Neural progenitor cell (in vitro differentiated cells): Measurements from ENCODE around the gene WRAP73. TPM values are rescaled to one million over a fixed set of nuclear protein-coding genes. Genes with fewer than 3 reads are reported as not detected.
A peak's percentile ranks its signal among the peaks of the same experiment; 100 is the strongest.

Experiments used
- DNase-seq: peaks from one replicate; pipeline ENCODE4 v3.0.0-alpha.2; 2016; ENCODE audit warnings: low spot score
- H2AFZ ChIP-seq: fragments of 200-600 bp; sonication (generic); replicated peaks from 2 replicates; pipeline ENCODE4 v1.6.1; 2016; ENCODE audit warnings: antibody characterized with exemption
- H3F3A ChIP-seq: fragments of 200-600 bp; sonication (generic); 2 replicates; pipeline ENCODE4 v1.6.1; 2016; ENCODE audit warnings: antibody characterized with exemption, low read depth
- H3K27ac ChIP-seq: fragments of 200-600 bp; sonication (generic); 2 replicates; pipeline ENCODE4 v1.5.1; 2016; ENCODE audit warnings: mild to moderate bottlenecking
- H3K27me3 ChIP-seq: fragments of 200-600 bp; sonication (generic); 2 replicates; pipeline ENCODE4 v1.6.1; 2016; ENCODE audit warnings: mild to moderate bottlenecking, moderate library complexity
- H3K36me3 ChIP-seq: fragments of 200-600 bp; sonication (generic); 2 replicates; pipeline ENCODE4 v1.5.1; 2016
- H3K4me1 ChIP-seq: fragments of 200-600 bp; sonication (generic); 2 replicates; pipeline ENCODE4 v1.6.1; 2016; ENCODE audit warnings: mixed run types
- H3K4me2 ChIP-seq: fragments of 200-600 bp; sonication (generic); 2 replicates; pipeline ENCODE4 v1.6.1; 2016
- H3K4me3 ChIP-seq: fragments of 200-600 bp; sonication (generic); 2 replicates; pipeline ENCODE4 v1.5.1; 2016
- H3K79me2 ChIP-seq: fragments of 200-600 bp; sonication (generic); 2 replicates; pipeline ENCODE4 v1.6.1; 2016; ENCODE audit warnings: low read depth
- H3K9ac ChIP-seq: fragments of 200-600 bp; sonication (generic); 2 replicates; pipeline ENCODE4 v1.6.1; 2016
- H3K9me3 ChIP-seq: fragments of 200-600 bp; sonication (generic); 2 replicates; pipeline ENCODE4 v1.5.1; 2016; ENCODE audit warnings: low read depth
- H4K20me1 ChIP-seq: fragments of 200-600 bp; sonication (generic); 2 replicates; pipeline ENCODE4 v1.6.1; 2016; ENCODE audit warnings: low read depth
- H3K27ac Mint-ChIP-seq: 3 replicates; pipeline ENCODE4 v1.8.0; 2021; ENCODE audit warnings: mixed read lengths
- H3K27me3 Mint-ChIP-seq: 2 replicates; pipeline ENCODE4 v1.8.0; 2022; ENCODE audit warnings: low read depth, mild to moderate bottlenecking, inconsistent platforms, moderate library complexity, mixed read lengths; ENCODE audit not compliant: insufficient read depth
- H3K36me3 Mint-ChIP-seq: 3 replicates; pipeline ENCODE4 v1.8.0; 2021; ENCODE audit warnings: mixed read lengths
- H3K4me1 Mint-ChIP-seq: 3 replicates; pipeline ENCODE4 v1.8.0; 2021; ENCODE audit warnings: mixed read lengths
- H3K4me3 Mint-ChIP-seq: 3 replicates; pipeline ENCODE4 v1.8.0; 2021; ENCODE audit warnings: mild to moderate bottlenecking, moderate library complexity, mixed read lengths
- H3K9me3 Mint-ChIP-seq: 3 replicates; pipeline ENCODE4 v1.8.0; 2020; ENCODE audit warnings: mixed read lengths
- EZH2 ChIP-seq: fragments of 200-600 bp; sonication (generic); IDR thresholded peaks from 2 replicates; pipeline ENCODE4 v1.6.1; 2017; ENCODE audit warnings: antibody characterized with exemption, mild to moderate bottlenecking, moderate library complexity
- EZH2phosphoT487 ChIP-seq: fragments of 200-600 bp; sonication (generic); IDR thresholded peaks from 2 replicates; pipeline ENCODE4 v1.6.1; 2017; ENCODE audit warnings: antibody characterized with exemption
- total RNA-seq: library from RNA; depleted of rRNA; stranded (reverse); fragments of >200 nt; gene quantifications from 2 replicates; pipeline ENCODE4 v1.2.3, GENCODE V29; 2015; ENCODE audit warnings: low replicate concordance
- TF ChIP-seq, protein P1 (sequence below): fragments of 200-600 bp; sonication (generic); IDR thresholded peaks from 2 replicates; pipeline ENCODE4 v1.5.1; 2017; ENCODE audit warnings: antibody characterized with exemption, mild to moderate bottlenecking

WRAP73 gene
- total RNA-seq, 1 donor from 2014 or later, result 12.0 TPM

DNA sequence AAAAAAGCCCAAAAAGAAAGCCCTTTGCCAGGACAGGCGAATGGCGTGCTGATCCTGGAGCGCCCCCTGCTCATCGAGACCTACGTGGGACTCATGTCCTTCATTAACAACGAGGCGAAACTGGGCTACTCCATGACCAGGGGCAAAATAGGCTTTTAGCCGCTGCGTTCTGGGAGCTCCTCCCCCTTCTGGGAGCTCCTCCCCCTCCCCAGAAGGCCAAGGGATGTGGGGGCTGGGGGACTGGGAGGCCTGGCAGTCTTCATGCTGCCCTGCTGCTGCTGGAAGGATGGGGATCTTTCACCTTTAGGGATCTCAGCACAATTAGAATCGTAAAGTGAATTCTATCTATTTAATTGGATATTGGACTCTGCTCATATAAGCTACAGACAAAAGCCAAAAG, 21.5 kb downstream of the WRAP73 start:
- no peak overlapping the region for H3K4me2 ChIP-seq
- H4K20me1 ChIP-seq, result peaks cover 6% of the 10 kb centered on the region
- no peak for DNase-seq
- peaks cover 22% of the 10 kb centered on the region for H3K4me1 ChIP-seq
- no peak overlapping the region for H3K9ac ChIP-seq
- Mint-ChIP-seq H3K4me1 (peaks cover 10% of the 10 kb centered on the region), H3K27ac (no peak overlapping the region), H3K9me3 (no peaks in the 10 kb centered on the region), H3K4me3 (no peak overlapping the region), H3K27me3 (peaks cover 2% of the 10 kb centered on the region), H3K36me3 (peaks cover 4% of the 10 kb centered on the region)
- H3K4me3 ChIP-seq, result no peak overlapping the region
- peaks cover 6% of the 10 kb centered on the region for H3K27me3 ChIP-seq
- TF ChIP-seq EZH2phosphoT487 (no peak), EZH2 (no peak)
- TF ChIP-seq, protein P1, sequence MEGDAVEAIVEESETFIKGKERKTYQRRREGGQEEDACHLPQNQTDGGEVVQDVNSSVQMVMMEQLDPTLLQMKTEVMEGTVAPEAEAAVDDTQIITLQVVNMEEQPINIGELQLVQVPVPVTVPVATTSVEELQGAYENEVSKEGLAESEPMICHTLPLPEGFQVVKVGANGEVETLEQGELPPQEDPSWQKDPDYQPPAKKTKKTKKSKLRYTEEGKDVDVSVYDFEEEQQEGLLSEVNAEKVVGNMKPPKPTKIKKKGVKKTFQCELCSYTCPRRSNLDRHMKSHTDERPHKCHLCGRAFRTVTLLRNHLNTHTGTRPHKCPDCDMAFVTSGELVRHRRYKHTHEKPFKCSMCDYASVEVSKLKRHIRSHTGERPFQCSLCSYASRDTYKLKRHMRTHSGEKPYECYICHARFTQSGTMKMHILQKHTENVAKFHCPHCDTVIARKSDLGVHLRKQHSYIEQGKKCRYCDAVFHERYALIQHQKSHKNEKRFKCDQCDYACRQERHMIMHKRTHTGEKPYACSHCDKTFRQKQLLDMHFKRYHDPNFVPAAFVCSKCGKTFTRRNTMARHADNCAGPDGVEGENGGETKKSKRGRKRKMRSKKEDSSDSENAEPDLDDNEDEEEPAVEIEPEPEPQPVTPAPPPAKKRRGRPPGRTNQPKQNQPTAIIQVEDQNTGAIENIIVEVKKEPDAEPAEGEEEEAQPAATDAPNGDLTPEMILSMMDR, result no peak
- H2AFZ ChIP-seq, result no peak overlapping the region
- no peaks in the 10 kb centered on the region for H3K9me3 ChIP-seq
- H3K27ac ChIP-seq, result no peak overlapping the region
- peaks cover 18% of the 10 kb centered on the region for H3F3A ChIP-seq
- no peaks in the 10 kb centered on the region for H3K36me3 ChIP-seq
- peaks cover 10% of the 10 kb centered on the region for H3K79me2 ChIP-seq

DNA sequence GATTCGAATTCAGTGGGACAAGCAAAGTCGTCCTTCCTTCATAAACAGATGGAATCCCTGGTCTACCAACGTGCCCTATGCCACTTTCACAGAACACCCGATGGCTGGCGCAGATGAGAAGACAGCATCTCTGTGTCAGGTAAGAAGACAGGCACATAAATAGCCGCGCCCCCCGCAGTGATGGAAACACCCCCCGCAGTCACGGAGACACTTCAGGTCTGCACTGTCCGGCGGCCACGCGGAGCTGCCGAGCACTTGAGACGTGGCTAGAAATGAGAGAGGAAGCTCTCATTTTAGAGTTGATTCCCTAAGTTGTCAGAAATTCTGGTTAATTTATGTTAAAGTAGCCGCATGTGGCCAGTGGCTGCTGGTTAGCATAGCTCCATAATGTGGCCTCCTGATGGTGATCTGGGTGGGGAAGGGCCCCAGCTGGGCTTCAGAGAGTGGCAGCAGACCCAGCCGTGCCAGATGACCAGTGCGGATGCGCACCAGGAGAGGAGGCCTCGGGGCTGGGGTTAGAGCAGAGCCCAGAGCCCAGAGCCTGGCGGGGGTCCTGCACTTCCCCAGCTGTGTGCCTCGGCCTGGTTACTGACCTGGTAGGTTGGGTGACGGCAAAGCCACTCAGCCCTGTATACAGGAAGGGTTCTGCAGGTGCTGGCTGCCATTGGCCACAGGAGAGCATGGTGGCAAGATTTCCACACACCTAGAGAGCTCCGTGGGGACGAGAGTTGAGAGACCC, 22.2 kb downstream of the WRAP73 start:
- Mint-ChIP-seq H3K9me3 (no peaks in the 10 kb centered on the region), H3K27me3 (peaks cover 3% of the 10 kb centered on the region), H3K27ac (no peak overlapping the region), H3K4me1 (peaks cover 17% of the 10 kb centered on the region), H3K36me3 (peaks cover 4% of the 10 kb centered on the region), H3K4me3 (no peak overlapping the region)
- Histone ChIP-seq H3K27me3 (peaks cover 9% of the 10 kb centered on the region), H3K9ac (no peak overlapping the region), H3K4me2 (no peak overlapping the region), H3K79me2 (peaks cover 10% of the 10 kb centered on the region), H4K20me1 (peaks cover 6% of the 10 kb centered on the region), H2AFZ (no peak overlapping the region), H3K4me1 (peaks cover 25% of the 10 kb centered on the region), H3K9me3 (no peaks in the 10 kb centered on the region), H3K36me3 (no peaks in the 10 kb centered on the region), H3K27ac (no peak overlapping the region), H3K4me3 (no peak overlapping the region), H3F3A (peaks cover 18% of the 10 kb centered on the region)
- no peak for DNase-seq
- TF ChIP-seq EZH2phosphoT487 (no peak), EZH2 (no peak)
- TF ChIP-seq, protein P1, result no peak

DNA sequence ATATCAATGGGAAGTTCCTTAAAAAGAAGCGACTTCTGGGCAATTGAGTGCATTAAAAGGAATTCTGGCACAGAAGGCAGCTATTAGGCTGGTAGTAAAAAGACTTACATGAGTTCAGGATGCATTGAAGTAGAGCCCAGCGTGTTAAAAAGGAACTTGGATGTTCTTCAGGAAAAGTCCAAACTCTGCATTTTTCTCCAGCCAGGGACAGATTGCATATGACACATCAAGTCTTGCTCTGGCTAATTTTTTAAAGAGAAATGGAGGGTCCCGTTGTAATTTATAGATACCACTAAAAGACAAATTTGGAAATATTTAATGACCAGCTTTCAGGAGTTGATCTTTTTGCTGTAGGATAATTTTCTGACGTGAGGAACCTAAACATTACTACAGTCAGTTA, 23.9 kb downstream of the WRAP73 start:
- Mint-ChIP-seq H3K27me3 (peaks cover 3% of the 10 kb centered on the region), H3K27ac (peak overlapping the region; percentile 34), H3K4me1 (peaks cover 17% of the 10 kb centered on the region), H3K9me3 (no peaks in the 10 kb centered on the region), H3K4me3 (peak overlapping the region; percentile 96), H3K36me3 (peaks cover 4% of the 10 kb centered on the region)
- H3K27ac ChIP-seq, result no peak overlapping the region
- no peak for DNase-seq
- H3K4me3 ChIP-seq, result peak overlapping the region; percentile 81
- H3K9ac ChIP-seq, result no peak overlapping the region
- peaks cover 9% of the 10 kb centered on the region for H3K27me3 ChIP-seq
- no peaks in the 10 kb centered on the region for H3K9me3 ChIP-seq
- peaks cover 10% of the 10 kb centered on the region for H3K79me2 ChIP-seq
- H3K36me3 ChIP-seq, result no peaks in the 10 kb centered on the region
- H3K4me2 ChIP-seq, result peak overlapping the region; percentile 100
- TF ChIP-seq, protein P1, result no peak
- TF ChIP-seq EZH2 (no peak), EZH2phosphoT487 (no peak)
- peaks cover 13% of the 10 kb centered on the region for H3K4me1 ChIP-seq
- H4K20me1 ChIP-seq, result peaks cover 6% of the 10 kb centered on the region
- H2AFZ ChIP-seq, result no peak overlapping the region
- peaks cover 3% of the 10 kb centered on the region for H3F3A ChIP-seq
